ENCODE measurements around the gene KCNIP1.

- TF ChIP-seq CTCF (IDR thresholded peaks at IDR 0.05; ENCODE audit: insufficient read depth, low read length, poor library complexity, severe bottlenecking) (no peak), EZH2phosphoT487 (conservative IDR thresholded peaks at IDR 0.05; ENCODE audit: low read length) (no peak)
These were observed 177.2 kb downstream of the KCNIP1 start for GRCh38 chr5:170681013-170681433.

All from SU-DHL-6 (cell line).